Liver (tissue), 9 donors: ENCODE data around the gene PRAME. TPM values are rescaled to one million over a fixed set of nuclear protein-coding genes. Genes with fewer than 3 reads are reported as not detected.

Experiments
- DNase-seq: peaks from one replicate; pipeline ENCODE4 v3.0.0-alpha.2; 2017; ENCODE audit warnings: low spot score
- H3K27ac ChIP-seq, 2 donors: one replicate each; pipeline ENCODE4 v1.7.0; 2013; ENCODE audit warnings: inconsistent platforms in 2 of 2, low read length in 2 of 2, control low read depth in 1 of 2, low read depth in 1 of 2, mild to moderate bottlenecking in 1 of 2
- H3K27me3 ChIP-seq, 4 donors: one replicate each; pipeline versions ENCODE4 v1.6.1 to v1.7.0; 2013; ENCODE audit warnings: low read length in 3 of 4, inconsistent platforms in 1 of 4, mild to moderate bottlenecking in 1 of 4, moderate library complexity in 1 of 4; ENCODE audit not compliant: control insufficient read depth in 4 of 4, insufficient read depth in 4 of 4
- H3K36me3 ChIP-seq, 4 donors: one replicate each; pipeline versions ENCODE4 v1.6.1 to v1.7.0; 2013; ENCODE audit warnings: low read length in 3 of 4, mild to moderate bottlenecking in 3 of 4, low read depth in 1 of 4, moderate library complexity in 1 of 4; ENCODE audit not compliant: control insufficient read depth in 4 of 4, insufficient read depth in 3 of 4
- H3K4me1 ChIP-seq, 4 donors: one replicate each; pipeline versions ENCODE4 v1.6.1 to v1.7.0; 2013; ENCODE audit warnings: low read length in 3 of 4, mild to moderate bottlenecking in 3 of 4, moderate library complexity in 1 of 4; ENCODE audit not compliant: control insufficient read depth in 4 of 4, insufficient read depth in 4 of 4
- H3K4me3 ChIP-seq, 3 donors: one replicate each; pipeline versions ENCODE4 v1.6.1 to v1.7.0; 2013; ENCODE audit warnings: low read length in 3 of 3, control low read depth in 1 of 3, low read depth in 1 of 3, mild to moderate bottlenecking in 1 of 3
- H3K9ac ChIP-seq, 2 donors: one replicate each; pipeline ENCODE4 v1.7.0; 2013; ENCODE audit warnings: low read length in 2 of 2, mild to moderate bottlenecking in 2 of 2, moderate library complexity in 2 of 2, control low read depth in 1 of 2, low read depth in 1 of 2
- H3K9me3 ChIP-seq, 4 donors: one replicate each; pipeline versions ENCODE4 v1.6.1 to v1.7.0; 2013; ENCODE audit warnings: low read length in 3 of 4; ENCODE audit not compliant: control insufficient read depth in 4 of 4
- ATF3 ChIP-seq: IDR thresholded peaks from 2 replicates; pipeline ENCODE4 v1.6.1; 2016; ENCODE audit warnings: antibody characterized with exemption
- FOXA2 ChIP-seq: IDR thresholded peaks from 2 replicates; pipeline ENCODE4 v1.6.1; 2016; ENCODE audit warnings: antibody characterized with exemption
- GABPA ChIP-seq, 2 donors: IDR thresholded peaks in 1 of 2; conservative IDR thresholded peaks in 1 of 2; 2 replicates each; pipeline ENCODE4 v1.6.1; 2016; ENCODE audit warnings: antibody characterized with exemption in 2 of 2, mild to moderate bottlenecking in 1 of 2, moderate library complexity in 1 of 2
- HNF4A ChIP-seq, 2 donors: conservative IDR thresholded peaks; 2 replicates each; pipeline ENCODE4 v1.6.1; 2016; ENCODE audit warnings: antibody characterized with exemption in 2 of 2, mild to moderate bottlenecking in 2 of 2
- HNF4G ChIP-seq: IDR thresholded peaks from 2 replicates; pipeline ENCODE4 v1.6.1; 2016; ENCODE audit warnings: antibody characterized with exemption
- JUND ChIP-seq, 2 donors: IDR thresholded peaks; 2 replicates each; pipeline ENCODE4 v1.6.1; 2016; ENCODE audit warnings: antibody characterized with exemption in 2 of 2
- MAX ChIP-seq: IDR thresholded peaks from 2 replicates; pipeline ENCODE4 v1.6.1; 2016; ENCODE audit warnings: antibody characterized with exemption
- NR2F2 ChIP-seq: IDR thresholded peaks from 2 replicates; pipeline ENCODE4 v1.6.1; 2016; ENCODE audit warnings: antibody characterized with exemption
- RAD21 ChIP-seq, 2 donors: IDR thresholded peaks; 2 replicates each; pipeline ENCODE4 v1.6.1; 2016; ENCODE audit warnings: antibody characterized with exemption in 2 of 2, mild to moderate bottlenecking in 2 of 2
- RXRA ChIP-seq, 2 donors: IDR thresholded peaks; 2 replicates each; pipeline ENCODE4 v1.6.1; 2017 to 2018; ENCODE audit warnings: antibody characterized with exemption in 2 of 2, mild to moderate bottlenecking in 1 of 2
- SP1 ChIP-seq: IDR thresholded peaks from 2 replicates; pipeline ENCODE4 v1.6.1; 2018; ENCODE audit warnings: antibody characterized with exemption, mild to moderate bottlenecking
- TAF1 ChIP-seq: conservative IDR thresholded peaks from 2 replicates; pipeline ENCODE4 v1.6.1; 2016; ENCODE audit warnings: antibody characterized with exemption, mild to moderate bottlenecking
- YY1 ChIP-seq: IDR thresholded peaks from 2 replicates; pipeline ENCODE4 v1.6.1; 2016; ENCODE audit warnings: antibody characterized with exemption, mild to moderate bottlenecking
- ZBTB33 ChIP-seq: IDR thresholded peaks from 2 replicates; pipeline ENCODE4 v1.6.1; 2016; ENCODE audit warnings: antibody characterized with exemption
- WGBS: extraction: QIAGEN DNeasy Blood & Tissue Kit; methylation state at CpG from one replicate; pipeline ENCODE4 v1.1.7; 2013; 5-methylcytosine and 5-hydroxymethylcytosine counted together
- polyA plus RNA-seq, 2 donors: library from polyadenylated mRNA; stranded (reverse) in 1 of 2; unstranded in 1 of 2; fragments of 200-250 nt in 1 of 2; fragments of >200 nt in 1 of 2; fragmentation: Nextera tagmentation in 1 of 2; extraction: Ambion mirVana in 1 of 2; gene quantifications; one replicate each; pipeline versions ENCODE4 v1.2.1 to v1.2.3, GENCODE V29; 2013 to 2015
- total RNA-seq, 2 donors: library from RNA; depleted of rRNA; stranded (reverse); fragments of >200 nt; gene quantifications; one replicate each; pipeline ENCODE4 v1.2.3, GENCODE V29; 2014
- TF ChIP-seq, protein P1 (sequence below): fragments of 150-350 bp; IDR thresholded peaks from 2 replicates; pipeline ENCODE4 v1.5.1; 2017; ENCODE audit warnings: improper control_type of control experiment, low read depth, low read length; ENCODE audit not compliant: missing input control
- TF ChIP-seq, protein P2 (sequence below): IDR thresholded peaks from 2 replicates; pipeline ENCODE4 v1.6.1; 2016; ENCODE audit warnings: antibody characterized with exemption, mild to moderate bottlenecking
- donor health status: healthy.
- donor health status: healthy.
- donor health status: healthy.
- donor health status: healthy.
- donor health status: healthy.

PRAME gene
- total and polyA plus RNA-seq, 4 donors = not detected

- H3K4me1 ChIP-seq = no peaks in the 10 kb centered on the region
- no peaks in the 10 kb centered on the region for H3K9me3 ChIP-seq
- no peak overlapping the region for H3K9ac ChIP-seq
- 66% methylated on average over 8 of the region's 8 CpGs for WGBS
- no peaks in the 10 kb centered on the region for H3K27me3 ChIP-seq
- no peak for TF ChIP-seq RAD21 (IDR thresholded peaks at IDR 0.05)
- TF ChIP-seq HNF4G = no peak
- no peak for TF ChIP-seq HNF4A (conservative IDR thresholded peaks at IDR 0.05)
- TF ChIP-seq, protein P1, sequence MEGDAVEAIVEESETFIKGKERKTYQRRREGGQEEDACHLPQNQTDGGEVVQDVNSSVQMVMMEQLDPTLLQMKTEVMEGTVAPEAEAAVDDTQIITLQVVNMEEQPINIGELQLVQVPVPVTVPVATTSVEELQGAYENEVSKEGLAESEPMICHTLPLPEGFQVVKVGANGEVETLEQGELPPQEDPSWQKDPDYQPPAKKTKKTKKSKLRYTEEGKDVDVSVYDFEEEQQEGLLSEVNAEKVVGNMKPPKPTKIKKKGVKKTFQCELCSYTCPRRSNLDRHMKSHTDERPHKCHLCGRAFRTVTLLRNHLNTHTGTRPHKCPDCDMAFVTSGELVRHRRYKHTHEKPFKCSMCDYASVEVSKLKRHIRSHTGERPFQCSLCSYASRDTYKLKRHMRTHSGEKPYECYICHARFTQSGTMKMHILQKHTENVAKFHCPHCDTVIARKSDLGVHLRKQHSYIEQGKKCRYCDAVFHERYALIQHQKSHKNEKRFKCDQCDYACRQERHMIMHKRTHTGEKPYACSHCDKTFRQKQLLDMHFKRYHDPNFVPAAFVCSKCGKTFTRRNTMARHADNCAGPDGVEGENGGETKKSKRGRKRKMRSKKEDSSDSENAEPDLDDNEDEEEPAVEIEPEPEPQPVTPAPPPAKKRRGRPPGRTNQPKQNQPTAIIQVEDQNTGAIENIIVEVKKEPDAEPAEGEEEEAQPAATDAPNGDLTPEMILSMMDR = no peak
- no peak for TF ChIP-seq FOXA2
- TF ChIP-seq ATF3 = no peak
- TF ChIP-seq MAX = no peak
- no peak for TF ChIP-seq JUND (IDR thresholded peaks at IDR 0.05)
- no peak for TF ChIP-seq GABPA (IDR thresholded peaks at IDR 0.05 in 1 of 2, conservative IDR thresholded peaks at IDR 0.05 in 1 of 2)
- TF ChIP-seq SP1 = no peak
- TF ChIP-seq NR2F2 = no peak
- TF ChIP-seq YY1 = no peak
- TF ChIP-seq, protein P2, sequence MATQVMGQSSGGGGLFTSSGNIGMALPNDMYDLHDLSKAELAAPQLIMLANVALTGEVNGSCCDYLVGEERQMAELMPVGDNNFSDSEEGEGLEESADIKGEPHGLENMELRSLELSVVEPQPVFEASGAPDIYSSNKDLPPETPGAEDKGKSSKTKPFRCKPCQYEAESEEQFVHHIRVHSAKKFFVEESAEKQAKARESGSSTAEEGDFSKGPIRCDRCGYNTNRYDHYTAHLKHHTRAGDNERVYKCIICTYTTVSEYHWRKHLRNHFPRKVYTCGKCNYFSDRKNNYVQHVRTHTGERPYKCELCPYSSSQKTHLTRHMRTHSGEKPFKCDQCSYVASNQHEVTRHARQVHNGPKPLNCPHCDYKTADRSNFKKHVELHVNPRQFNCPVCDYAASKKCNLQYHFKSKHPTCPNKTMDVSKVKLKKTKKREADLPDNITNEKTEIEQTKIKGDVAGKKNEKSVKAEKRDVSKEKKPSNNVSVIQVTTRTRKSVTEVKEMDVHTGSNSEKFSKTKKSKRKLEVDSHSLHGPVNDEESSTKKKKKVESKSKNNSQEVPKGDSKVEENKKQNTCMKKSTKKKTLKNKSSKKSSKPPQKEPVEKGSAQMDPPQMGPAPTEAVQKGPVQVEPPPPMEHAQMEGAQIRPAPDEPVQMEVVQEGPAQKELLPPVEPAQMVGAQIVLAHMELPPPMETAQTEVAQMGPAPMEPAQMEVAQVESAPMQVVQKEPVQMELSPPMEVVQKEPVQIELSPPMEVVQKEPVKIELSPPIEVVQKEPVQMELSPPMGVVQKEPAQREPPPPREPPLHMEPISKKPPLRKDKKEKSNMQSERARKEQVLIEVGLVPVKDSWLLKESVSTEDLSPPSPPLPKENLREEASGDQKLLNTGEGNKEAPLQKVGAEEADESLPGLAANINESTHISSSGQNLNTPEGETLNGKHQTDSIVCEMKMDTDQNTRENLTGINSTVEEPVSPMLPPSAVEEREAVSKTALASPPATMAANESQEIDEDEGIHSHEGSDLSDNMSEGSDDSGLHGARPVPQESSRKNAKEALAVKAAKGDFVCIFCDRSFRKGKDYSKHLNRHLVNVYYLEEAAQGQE = no peak
- TF ChIP-seq RXRA (IDR thresholded peaks at IDR 0.05) = no peak
- no peak overlapping the region for H3K27ac ChIP-seq
- H3K36me3 ChIP-seq = no peaks in the 10 kb centered on the region
- H3K4me3 ChIP-seq = no peak overlapping the region
- no peak for DNase-seq
Measured at GRCh38 chr22:22553735-22554586, 5.1 kb downstream of the PRAME start.

DNA sequence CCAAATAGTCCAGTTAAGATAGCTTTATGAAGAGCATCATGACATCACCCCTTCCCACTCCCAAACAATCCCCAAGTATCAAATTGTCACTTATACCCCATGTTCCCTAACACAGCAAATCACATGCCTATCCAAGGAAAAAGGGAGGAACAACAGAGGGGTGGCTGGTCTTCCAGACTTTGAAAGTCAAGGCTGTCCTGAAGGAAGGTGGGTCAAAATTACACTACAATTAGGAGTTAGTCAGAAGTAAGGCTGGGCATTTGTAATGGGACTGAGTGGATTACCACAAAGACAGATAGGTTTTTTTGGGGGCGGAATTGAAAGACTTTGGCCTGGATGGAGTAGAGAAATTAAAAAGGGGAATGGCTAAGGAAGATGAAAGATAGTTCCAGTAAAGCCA is 5.9 kb downstream of the PRAME start:
- no peak overlapping the region for H3K4me3 ChIP-seq
- no peaks in the 10 kb centered on the region for H3K27me3 ChIP-seq
- no peaks in the 10 kb centered on the region for H3K4me1 ChIP-seq
- no peak overlapping the region for H3K27ac ChIP-seq
- no peaks in the 10 kb centered on the region for H3K36me3 ChIP-seq
- WGBS = 84% methylated on average over 1 of the region's 1 CpG
- no peak overlapping the region for H3K9ac ChIP-seq
- H3K9me3 ChIP-seq = no peaks in the 10 kb centered on the region
- no peak for DNase-seq
- TF ChIP-seq, protein P1 = no peak
- no peak for TF ChIP-seq ZBTB33
- TF ChIP-seq NR2F2 = no peak
- no peak for TF ChIP-seq RXRA (IDR thresholded peaks at IDR 0.05)
- no peak for TF ChIP-seq YY1
- TF ChIP-seq HNF4G = no peak
- no peak for TF ChIP-seq TAF1
- TF ChIP-seq RAD21 (IDR thresholded peaks at IDR 0.05) = no peak
- no peak for TF ChIP-seq HNF4A (conservative IDR thresholded peaks at IDR 0.05)
- no peak for TF ChIP-seq MAX
